ENCODE results near the gene WIF1. TPM values are rescaled to one million over a fixed set of nuclear protein-coding genes. Genes with fewer than 3 reads are reported as not detected.

Gene WIF1
- total and polyA plus RNA-seq, 2 of the 8 experiments (the other 6 are each of a cell fraction or from before 2014, with no cell fraction given), result 1.8 to 9.1 TPM

DNA sequence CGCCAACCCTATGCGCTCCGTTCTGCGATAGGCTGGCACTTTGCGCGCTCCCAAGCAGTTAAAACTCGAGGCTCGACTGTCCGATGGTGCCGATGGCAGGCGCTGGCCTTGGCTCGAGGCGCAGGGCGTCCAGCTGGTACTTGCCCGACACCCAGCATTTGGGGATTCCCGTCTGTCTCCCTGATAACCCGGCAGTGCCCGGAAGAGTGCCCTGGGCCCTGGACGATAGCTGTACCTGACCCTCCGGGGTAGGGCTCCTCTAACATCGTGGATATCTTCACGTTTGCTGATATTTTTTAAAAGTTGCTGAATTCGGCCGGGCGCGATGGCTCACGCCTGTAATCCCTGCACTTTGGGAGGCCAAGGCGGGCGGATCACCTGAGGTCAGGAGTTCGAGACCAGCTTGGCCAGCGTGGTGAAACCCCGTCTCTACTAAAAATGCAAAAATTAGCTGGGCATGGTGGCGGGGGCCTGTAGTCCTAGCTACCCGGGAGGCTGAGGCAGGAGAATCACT is 908 bp upstream of the WIF1 start:
- ChIA-PET POLR2A (ENCODE audit: partially characterized antibody) (no interaction called here), CTCF (ENCODE audit: partially characterized antibody) (interaction anchor here (0.7 to 4.2 kb wide), 16 partner anchors 10 to 324 kb away, joined by 3 to 55 read pairs (median 5); partner anchors contain the start of gene LEMD3)
- Histone ChIP-seq H2AFZ (ENCODE audit: low read length) (peak overlapping the region; percentile 92; the same call in 1 of the 2 replicates), H4K8ac (ENCODE audit: extremely low read depth, insufficient read depth, low read length) (no peak overlapping the region), H2BK12ac (ENCODE audit: low read depth, low read length) (no peak overlapping the region), H3K79me1 (ENCODE audit: low read depth, low read length) (no peaks in the 10 kb centered on the region), H3K79me2 (ENCODE audit: control insufficient read depth in 1 of 2, insufficient read depth in 2 of 2, low read length in 2 of 2) (no peaks in the 10 kb centered on the region), H4K91ac (replicated peaks; ENCODE audit: insufficient read length, low read length) (no peak overlapping the region), H2BK120ac (replicated peaks; ENCODE audit: low read depth, low read length) (no peak overlapping the region), H3K27ac (ENCODE audit: low read depth, low read length) (no peak overlapping the region), H3K18ac (ENCODE audit: extremely low read depth, low read length) (no peak overlapping the region), H2AK5ac (ENCODE audit: low read depth, low read length) (no peak overlapping the region), H3K56ac (replicated peaks; ENCODE audit: insufficient read length, low read depth, low read length) (no peak overlapping the region), H3K27me3 (replicated peaks in 1 of 4; ENCODE audit: control insufficient read depth in 3 of 4, extremely low read depth in 1 of 4, insufficient read depth in 3 of 4, low read length in 3 of 4) (peaks cover 0 to 25% (median 18%) of the 10 kb centered on the region in 4 experiments; a peak in 6 of 7 replicates), H3K4ac (replicated peaks; ENCODE audit: insufficient read length, low read depth, low read length) (no peak overlapping the region), H3K4me3 (ENCODE audit: extremely low read depth in 1 of 4, insufficient read depth in 2 of 4, low read depth in 3 of 4, low read length in 4 of 4) (peak overlapping the region; percentile 23 to 60 (median 42); a peak in 5 of 8 replicates), H3K36me3 (ENCODE audit: control insufficient read depth in 2 of 4, insufficient read depth in 4 of 4, low read length in 3 of 4) (no peaks in the 10 kb centered on the region), H4K5ac (ENCODE audit: insufficient read length, low read depth, low read length) (peak overlapping the region; percentile 16), H3K14ac (ENCODE audit: insufficient read length) (no peak overlapping the region), H2BK15ac (ENCODE audit: low read length) (no peak overlapping the region), H3K4me1 (replicated peaks in 1 of 4; ENCODE audit: control insufficient read depth in 3 of 4, insufficient read depth in 4 of 4, low read length in 3 of 4) (no peaks in the 10 kb centered on the region; a peak in 1 of 7 replicates), H3K23me2 (ENCODE audit: low read depth, low read length) (peaks cover 5% of the 10 kb centered on the region; the same call in 1 of the 2 replicates), H4K20me1 (replicated peaks in 1 of 2; ENCODE audit: control insufficient read depth in 1 of 2, insufficient read depth in 2 of 2, low read length in 2 of 2) (peaks cover 0 to 2% of the 10 kb centered on the region in 2 experiments), H2BK5ac (ENCODE audit: low read depth, low read length) (no peak overlapping the region), H3K9me3 (ENCODE audit: insufficient read depth in 2 of 2, low read depth in 1 of 2, low read length in 1 of 2) (no peaks in the 10 kb centered on the region), H3K9ac (replicated peaks in 1 of 4; ENCODE audit: extremely low read depth in 1 of 4, low read depth in 3 of 4, low read length in 3 of 4) (no peak overlapping the region), H3K23ac (ENCODE audit: insufficient read length) (no peak overlapping the region), H3K4me2 (ENCODE audit: insufficient read depth in 1 of 2, low read depth in 2 of 2, low read length in 2 of 2) (peak overlapping the region; percentile 54 to 88), H2BK20ac (ENCODE audit: low read length) (no peak overlapping the region)
- FAIRE-seq, result no peak
- WGBS, 2 experiments (ENCODE audit: extremely low coverage in 1 of 2, insufficient coverage in 1 of 2, insufficient read length in 1 of 2, insufficient replicate concordance in 2 of 2, low coverage in 1 of 2, low lambda C conversion rate in 2 of 2, missing lambda C conversion rate in 1 of 2), result 94% methylated on average over 24 of the region's 34 CpGs; no CpG with 5 or more reads in 1 of the 2 experiments
- no peak for DNase-seq (ENCODE audit: low read depth in 1 of 2, low spot score in 2 of 2)
- TF ChIP-seq ASH2L (IDR thresholded peaks at IDR 0.05; ENCODE audit: low read length), result no peak
- TF ChIP-seq HDAC2 (IDR thresholded peaks at IDR 0.05; ENCODE audit: borderline replicate concordance in 1 of 2, low read depth in 2 of 2, low read length in 2 of 2), result no peak
- TF ChIP-seq HDAC6 (IDR thresholded peaks at IDR 0.05; ENCODE audit: low read depth, low read length), result no peak
- no peak for TF ChIP-seq CEBPB (IDR thresholded peaks at IDR 0.05; ENCODE audit: low read depth, low read length)
- no peak for TF ChIP-seq EGR1 (IDR thresholded peaks at IDR 0.05; ENCODE audit: borderline replicate concordance, low read depth, low read length)

All from H1 (cell line).